HEK293 (cell line): ENCODE data around the gene VDR.

ENCODE experiments used
- CTCF ChIA-PET: fragments of 350-600 bp; formaldehyde crosslinking; extraction: SDS; loops from one replicate; lab custom pipeline; 2021; ENCODE audit warnings: antibody characterized with exemption; lab: Yijun Ruan, JAX
- POLR2A ChIA-PET: fragments of 300-600 bp; formaldehyde crosslinking; extraction: SDS; loops from one replicate; lab custom pipeline; 2020; ENCODE audit warnings: antibody characterized with exemption, inconsistent platforms; lab: Yijun Ruan, JAX
- H3K27ac ChIP-seq: fragments of 200-500 bp; sonication (Bioruptor generic); 2 replicates; pipeline ENCODE4 v1.5.1; 2014; ENCODE audit warnings: low read depth, low read length, control low read depth, inconsistent platforms; ENCODE audit errors: extremely low read depth
- H3K36me3 ChIP-seq, 2 experiments: fragments of 200-500 bp in 1 of 2; sonication (Bioruptor generic) in 1 of 2; 1 replicate in 1 of 2; 2 replicates in 1 of 2; pipeline ENCODE4 v1.5.1; 2014 to 2017; ENCODE audit warnings: inconsistent platforms in 2 of 2, low read length in 2 of 2; ENCODE audit not compliant: control insufficient read depth in 2 of 2, insufficient read depth in 1 of 2
- H3K4me1 ChIP-seq: fragments of 200-500 bp; sonication (Bioruptor generic); 2 replicates; pipeline ENCODE4 v1.5.1; 2014; ENCODE audit warnings: mild to moderate bottlenecking, low read length, inconsistent platforms; ENCODE audit not compliant: control insufficient read depth, insufficient read depth
- H3K4me3 ChIP-seq: 2 replicates; pipeline ENCODE4 v1.5.1; 2011; ENCODE audit warnings: low read depth, mild to moderate bottlenecking, control low read depth, low read length, moderate library complexity
- H3K9me3 ChIP-seq: fragments of 200-500 bp; sonication (Bioruptor generic); 2 replicates; pipeline ENCODE4 v1.5.1; 2014; ENCODE audit warnings: low read depth, low read length, inconsistent platforms; ENCODE audit not compliant: control insufficient read depth, insufficient read depth
- GLI2 ChIP-seq: fragments of 450-650 bp; formaldehyde crosslinking; IDR thresholded peaks from 2 replicates; pipeline ENCODE4; 2017; ENCODE audit warnings: missing biosample characterization, missing genetic modification characterization, low read depth, borderline replicate concordance
- IKZF3 ChIP-seq: fragments of 450-650 bp; IDR thresholded peaks from 2 replicates; pipeline ENCODE4 v1.5.0; 2018; ENCODE audit warnings: missing biosample characterization, mild to moderate bottlenecking, missing genetic modification characterization, moderate library complexity
- KLF7 ChIP-seq: fragments of 450-650 bp; formaldehyde crosslinking; IDR thresholded peaks from 2 replicates; pipeline ENCODE4 v1.5.1; 2016; ENCODE audit warnings: missing biosample characterization, missing genetic modification characterization, borderline replicate concordance
- MEIS1 ChIP-seq: sonication (generic); formaldehyde crosslinking; IDR thresholded peaks from 2 replicates; pipeline ENCODE4 v1.8.1; 2022; ENCODE audit warnings: missing genetic modification reagents, mild to moderate bottlenecking, borderline replicate concordance
- MYNN ChIP-seq: fragments of 450-650 bp; formaldehyde crosslinking; IDR thresholded peaks from 2 replicates; pipeline ENCODE4 v1.5.1; 2016; ENCODE audit warnings: missing biosample characterization, missing genetic modification characterization, borderline replicate concordance
- YY2 ChIP-seq: fragments of 450-650 bp; formaldehyde crosslinking; IDR thresholded peaks from 2 replicates; pipeline ENCODE4 v1.5.1; 2016; ENCODE audit warnings: missing biosample characterization, missing genetic modification characterization
- ZBTB11 ChIP-seq: fragments of 450-650 bp; formaldehyde crosslinking; conservative IDR thresholded peaks from 2 replicates; pipeline ENCODE4 v1.5.1; 2016; ENCODE audit warnings: low read depth, missing biosample characterization, missing genetic modification characterization
- ZFP3 ChIP-seq: fragments of 450-650 bp; formaldehyde crosslinking; IDR thresholded peaks from 2 replicates; pipeline ENCODE4 v1.5.1; 2016; ENCODE audit warnings: low read depth, missing biosample characterization, missing genetic modification characterization
- ZNF148 ChIP-seq: fragments of 450-650 bp; formaldehyde crosslinking; IDR thresholded peaks from 2 replicates; pipeline ENCODE4 v1.5.0; 2017; ENCODE audit warnings: missing biosample characterization, missing genetic modification characterization, borderline replicate concordance
- ZNF2 ChIP-seq: fragments of 450-650 bp; formaldehyde crosslinking; IDR thresholded peaks from 2 replicates; pipeline ENCODE4 v1.5.1; 2016; ENCODE audit warnings: missing biosample characterization, missing genetic modification characterization
- ZNF214 ChIP-seq: fragments of 450-650 bp; formaldehyde crosslinking; IDR thresholded peaks from 2 replicates; pipeline ENCODE4 v1.5.1; 2017; ENCODE audit warnings: missing biosample characterization, mild to moderate bottlenecking, missing genetic modification characterization, borderline replicate concordance
- ZNF221 ChIP-seq: fragments of 450-650 bp; formaldehyde crosslinking; IDR thresholded peaks from 2 replicates; pipeline ENCODE4 v1.5.1; 2017; ENCODE audit warnings: missing biosample characterization, missing genetic modification characterization, borderline replicate concordance
- ZNF324 ChIP-seq: fragments of 450-650 bp; formaldehyde crosslinking; IDR thresholded peaks from 2 replicates; pipeline ENCODE4 v1.5.1; 2016; ENCODE audit warnings: missing biosample characterization, missing genetic modification characterization
- ZNF341 ChIP-seq: fragments of 450-650 bp; formaldehyde crosslinking; IDR thresholded peaks from 2 replicates; pipeline ENCODE4; 2016; ENCODE audit warnings: low read depth, missing biosample characterization, missing genetic modification characterization
- ZNF416 ChIP-seq: fragments of 450-650 bp; formaldehyde crosslinking; IDR thresholded peaks from 2 replicates; pipeline ENCODE4 v1.5.1; 2016; ENCODE audit warnings: missing biosample characterization, missing genetic modification characterization
- ZNF473 ChIP-seq: fragments of 450-650 bp; formaldehyde crosslinking; IDR thresholded peaks from 2 replicates; pipeline ENCODE4 v1.5.1; 2017; ENCODE audit warnings: missing biosample characterization, missing genetic modification characterization
- ZNF521 ChIP-seq: fragments of 450-650 bp; formaldehyde crosslinking; IDR thresholded peaks from 2 replicates; pipeline ENCODE4 v1.5.1; 2017; ENCODE audit warnings: missing biosample characterization, mild to moderate bottlenecking, missing genetic modification characterization
- ZNF530 ChIP-seq: fragments of 450-650 bp; formaldehyde crosslinking; IDR thresholded peaks from 2 replicates; pipeline ENCODE4 v1.5.1; 2016; ENCODE audit warnings: low read depth, missing biosample characterization, missing genetic modification characterization
- ZNF544 ChIP-seq: fragments of 450-650 bp; formaldehyde crosslinking; IDR thresholded peaks from 2 replicates; pipeline ENCODE4 v1.5.0; 2017; ENCODE audit warnings: missing biosample characterization, missing genetic modification characterization
- ZNF610 ChIP-seq: fragments of 450-650 bp; formaldehyde crosslinking; IDR thresholded peaks from 2 replicates; pipeline ENCODE4 v1.5.1; 2016; ENCODE audit warnings: missing biosample characterization, missing genetic modification characterization, borderline replicate concordance
- ZNF660 ChIP-seq: fragments of 450-650 bp; IDR thresholded peaks from 2 replicates; pipeline ENCODE4 v1.5.1; 2018; ENCODE audit warnings: missing biosample characterization, mild to moderate bottlenecking, missing genetic modification characterization
- ZNF701 ChIP-seq: fragments of 450-650 bp; formaldehyde crosslinking; IDR thresholded peaks from 2 replicates; pipeline ENCODE4 v1.5.1; 2016; ENCODE audit warnings: missing biosample characterization, missing genetic modification characterization
- ZNF830 ChIP-seq: fragments of 450-650 bp; IDR thresholded peaks from 2 replicates; pipeline ENCODE4 v1.5.0; 2018; ENCODE audit warnings: missing biosample characterization, missing genetic modification characterization, low read depth, mild to moderate bottlenecking, moderate library complexity
- ZSCAN16 ChIP-seq: fragments of 450-650 bp; formaldehyde crosslinking; IDR thresholded peaks from 2 replicates; pipeline ENCODE4 v1.5.1; 2016; ENCODE audit warnings: missing biosample characterization, missing genetic modification characterization

The VDR gene

GRCh38 chr12:47828976-47829482 is 75.8 kb downstream of the VDR start (continued):
- TF ChIP-seq IKZF3 (tag by site-specific recombination) = peak; percentile 36; the same call in 1 of the 2 replicates

GRCh38 chr12:47828008-47828975 is 76.5 kb downstream of the VDR start:
- CTCF ChIA-PET = interaction anchor here (0.6 to 16.6 kb wide), 11 partner anchors 11 to 1426 kb away, joined by 3 to 271 read pairs (median 5); partner anchors contain the start of gene TMEM106C
- no peak overlapping the region for H3K4me3 ChIP-seq
- no peak overlapping the region for H3K27ac ChIP-seq
- no peaks in the 10 kb centered on the region for H3K9me3 ChIP-seq
- TF ChIP-seq ZNF2 (tag by site-specific recombination) (no peak), ZNF214 (tag by site-specific recombination) (no peak), ZNF221 (tag by site-specific recombination) (no peak), ZNF660 (tag by site-specific recombination) (no peak), GLI2 (tag by site-specific recombination) (no peak), ZNF473 (tag by site-specific recombination) (no peak), ZNF324 (tag by site-specific recombination) (no peak), ZNF544 (tag by site-specific recombination) (no peak), ZNF701 (tag by site-specific recombination) (no peak), ZSCAN16 (tag by site-specific recombination) (no peak), ZNF416 (tag by site-specific recombination) (no peak), MYNN (no peak), ZNF148 (tag by site-specific recombination) (no peak)
- TF ChIP-seq, all 188 proteins: peak for 0
- peaks cover 3% of the 10 kb centered on the region for H3K4me1 ChIP-seq
- H3K36me3 ChIP-seq = no peaks in the 10 kb centered on the region
- POLR2A ChIA-PET = interaction anchor here (1.1 to 2.3 kb wide), 13 partner anchors 8 to 122 kb away, joined by 3 to 18 read pairs (median 6); partner anchors contain the start of genes HDAC7, RPAP3 and SLC48A1

GRCh38 chr12:47825173-47825639 is 79.6 kb downstream of the VDR start:
- CTCF ChIA-PET = interaction anchor here (0.6 to 1.2 kb wide), 2 partner anchors 13 to 81 kb away, joined by 3 to 7 read pairs; no protein-coding TSS in a partner anchor
- H3K27ac ChIP-seq = no peak overlapping the region
- no peaks in the 10 kb centered on the region for H3K9me3 ChIP-seq
- H3K4me3 ChIP-seq = no peak overlapping the region
- POLR2A ChIA-PET = no interaction called here
- H3K36me3 ChIP-seq = no peaks in the 10 kb centered on the region
- H3K4me1 ChIP-seq = peaks cover 3% of the 10 kb centered on the region
- no peak for TF ChIP-seq ZNF521 (tag by site-specific recombination)
- no peak for TF ChIP-seq MEIS1 (CRISPR knock-in tag)
- TF ChIP-seq ZBTB11 = no peak
- no peak for TF ChIP-seq ZNF530 (tag by site-specific recombination)
- no peak for TF ChIP-seq ZFP3 (tag by site-specific recombination)
- TF ChIP-seq KLF7 (tag by site-specific recombination) = no peak
- TF ChIP-seq ZNF830 (tag by site-specific recombination) = no peak
- TF ChIP-seq ZNF341 = peak; percentile 78
- no peak for TF ChIP-seq ZNF610 (tag by site-specific recombination)
- TF ChIP-seq YY2 (tag by site-specific recombination) = no peak
